Keratinocyte (primary cell): Measurements from ENCODE around the gene UBFD1. TPM values are rescaled to one million over a fixed set of nuclear protein-coding genes. Genes with fewer than 3 reads are reported as not detected.

ENCODE experiments used
- DNase-seq: peaks from one replicate; pipeline ENCODE4 v3.0.0-alpha.2; 2011; ENCODE audit warnings: low read depth, missing footprints, low spot score
- FAIRE-seq: peaks from 2 replicates; lab custom pipeline; 2011; peaks lifted over from hg19 to GRCh38; lab: Jason Lieb, UNC
- H2AFZ ChIP-seq: 2 replicates; pipeline ENCODE4 v1.6.0; 2012; ENCODE audit warnings: low read length, control low read depth, inconsistent platforms; ENCODE audit not compliant: control insufficient read depth
- H3K27ac ChIP-seq: 2 replicates; pipeline ENCODE4 v1.5.1; 2011; ENCODE audit warnings: low read length; ENCODE audit not compliant: control insufficient read depth, insufficient read depth
- H3K27me3 ChIP-seq: 3 replicates; pipeline ENCODE4 v1.6.0; 2011; ENCODE audit warnings: low read length; ENCODE audit not compliant: control insufficient read depth, insufficient read depth; ENCODE audit errors: extremely low read depth
- H3K36me3 ChIP-seq, 2 experiments: 2 replicates in 1 of 2; 3 replicates in 1 of 2; pipeline ENCODE4 v1.5.1; 2011; ENCODE audit warnings: low read length in 2 of 2, mild to moderate bottlenecking in 1 of 2; ENCODE audit not compliant: control insufficient read depth in 2 of 2, insufficient read depth in 2 of 2; ENCODE audit errors: extremely low read depth in 1 of 2
- H3K4me1 ChIP-seq: 3 replicates; pipeline ENCODE4 v1.5.1; 2011; ENCODE audit warnings: low read length; ENCODE audit not compliant: control insufficient read depth, insufficient read depth; ENCODE audit errors: extremely low read depth
- H3K4me2 ChIP-seq: 3 replicates; pipeline ENCODE4 v1.6.0; 2011; ENCODE audit warnings: low read depth, low read length; ENCODE audit not compliant: control insufficient read depth, insufficient read depth; ENCODE audit errors: extremely low read depth
- H3K4me3 ChIP-seq, 3 experiments: fragments of 200-600 bp in 1 of 3; sonication (generic) in 1 of 3; 2 replicates in 2 of 3; 3 replicates in 1 of 3; pipeline ENCODE4 v1.5.1; 2011 to 2016; ENCODE audit warnings: low read length in 3 of 3, mild to moderate bottlenecking in 3 of 3, control low read depth in 2 of 3, inconsistent platforms in 1 of 3, low read depth in 1 of 3, mixed read lengths in 1 of 3, mixed run types in 1 of 3, moderate library complexity in 1 of 3; ENCODE audit not compliant: control insufficient read depth in 2 of 3, insufficient read depth in 2 of 3; ENCODE audit errors: extremely low read depth in 1 of 3
- H3K79me2 ChIP-seq: 2 replicates; pipeline ENCODE4 v1.6.0; 2012; ENCODE audit warnings: low read length; ENCODE audit not compliant: control insufficient read depth, insufficient read depth
- H3K9ac ChIP-seq: 3 replicates; pipeline ENCODE4 v1.6.0; 2011; ENCODE audit warnings: low read length; ENCODE audit not compliant: control insufficient read depth, insufficient read depth; ENCODE audit errors: extremely low read depth
- H3K9me1 ChIP-seq: 3 replicates; pipeline ENCODE4 v1.6.0; 2011; ENCODE audit warnings: low read length; ENCODE audit not compliant: control insufficient read depth, insufficient read depth; ENCODE audit errors: extremely low read depth
- H3K9me3 ChIP-seq: 2 replicates; pipeline ENCODE4 v1.5.1; 2012; ENCODE audit warnings: low read depth, low read length; ENCODE audit not compliant: control insufficient read depth
- H4K20me1 ChIP-seq: 3 replicates; pipeline ENCODE4 v1.6.0; 2011; ENCODE audit warnings: low read length; ENCODE audit not compliant: control insufficient read depth, insufficient read depth; ENCODE audit errors: extremely low read depth
- EZH2 ChIP-seq: IDR thresholded peaks from one replicate; pipeline ENCODE4 v1.6.1; 2012; ENCODE audit warnings: inconsistent platforms, mild to moderate bottlenecking, low read length, moderate library complexity
- dilution Hi-C: fragments of 300-500 bp; cut with MboI; formaldehyde crosslinking; loops from one replicate; pipeline ENCODE4 v1.7.0; 2020; ENCODE audit warnings: low sequenced_read_pairs; ENCODE audit not compliant: extremely low pct_ligation_motif_present
- polyA plus RNA-seq, 5 experiments: library from polyadenylated mRNA; depleted of rRNA in 3 of 5; stranded (reverse) in 3 of 5; stranded (forward) in 1 of 5; unstranded in 1 of 5; fragments of >200 nt; gene quantifications; 1 replicate in 1 of 5; 2 replicates in 3 of 5; 3 replicates in 1 of 5; pipeline versions ENCODE4 v1.2.1 to v1.2.3, GENCODE V29; 2011 to 2012; ENCODE audit warnings: missing spikeins in 2 of 5, low read depth in 1 of 5, low replicate concordance in 1 of 5
- TF ChIP-seq, protein P1 (sequence below), 3 experiments: IDR thresholded peaks in 1 of 3; conservative IDR thresholded peaks in 1 of 3; optimal IDR thresholded peaks in 1 of 3; 2 replicates in 2 of 3; 3 replicates in 1 of 3; pipeline versions ENCODE3 to v1.5.1; 2011; ENCODE audit warnings: low read length in 3 of 3, mild to moderate bottlenecking in 3 of 3, moderate library complexity in 2 of 3, control low read depth in 1 of 3, inconsistent platforms in 1 of 3; ENCODE audit not compliant: insufficient read depth in 2 of 3; ENCODE audit errors: extremely low read depth in 1 of 3

The UBFD1 gene
- polyA plus RNA-seq, 1 donor (not counting 4 experiments of a cell fraction or from before 2014, with no cell fraction given): 36.3 TPM

DNA sequence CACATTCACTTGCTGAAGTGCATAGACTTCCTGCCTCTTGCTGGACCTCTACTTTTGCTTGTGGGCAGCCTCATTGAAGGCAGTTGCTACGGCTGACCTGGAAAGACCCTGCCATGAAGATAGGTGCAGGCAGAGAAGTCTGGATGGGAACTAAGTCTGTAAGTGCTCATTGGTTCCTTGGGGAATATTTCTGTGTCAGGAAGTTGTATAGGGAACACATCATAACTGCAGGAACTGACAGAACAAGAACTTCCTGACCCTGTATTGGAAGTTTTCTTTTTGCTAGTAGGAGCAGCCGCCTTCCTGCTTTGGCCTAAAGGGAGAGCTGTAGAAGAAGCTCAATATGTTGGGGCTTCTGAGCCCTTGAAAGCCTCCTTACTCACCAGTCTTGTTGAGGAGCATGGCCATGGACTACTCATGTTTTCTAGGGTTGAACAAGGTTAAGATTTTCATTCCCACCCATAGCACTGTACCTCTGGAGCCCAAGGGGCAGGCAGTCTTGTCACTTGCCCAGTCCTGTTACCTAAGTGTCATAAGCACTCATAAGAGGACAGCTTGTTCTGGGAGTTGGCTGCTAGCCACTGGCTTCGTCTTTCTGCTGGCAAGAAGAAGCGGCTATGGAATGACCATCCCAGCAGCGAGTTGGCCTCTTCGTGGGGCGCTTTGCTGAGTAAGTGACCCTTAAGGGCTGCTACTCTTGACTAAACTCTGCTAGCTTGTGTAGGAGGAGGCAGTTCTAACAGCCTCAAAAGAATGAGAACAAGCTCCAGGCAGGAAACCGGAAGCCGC is 7.2 kb downstream of the UBFD1 start:
- no peak overlapping the region for H3K27ac ChIP-seq
- no peak overlapping the region for H3K4me2 ChIP-seq
- peaks cover 10% of the 10 kb centered on the region for H3K79me2 ChIP-seq
- no peak for TF ChIP-seq EZH2
- TF ChIP-seq, protein P1, sequence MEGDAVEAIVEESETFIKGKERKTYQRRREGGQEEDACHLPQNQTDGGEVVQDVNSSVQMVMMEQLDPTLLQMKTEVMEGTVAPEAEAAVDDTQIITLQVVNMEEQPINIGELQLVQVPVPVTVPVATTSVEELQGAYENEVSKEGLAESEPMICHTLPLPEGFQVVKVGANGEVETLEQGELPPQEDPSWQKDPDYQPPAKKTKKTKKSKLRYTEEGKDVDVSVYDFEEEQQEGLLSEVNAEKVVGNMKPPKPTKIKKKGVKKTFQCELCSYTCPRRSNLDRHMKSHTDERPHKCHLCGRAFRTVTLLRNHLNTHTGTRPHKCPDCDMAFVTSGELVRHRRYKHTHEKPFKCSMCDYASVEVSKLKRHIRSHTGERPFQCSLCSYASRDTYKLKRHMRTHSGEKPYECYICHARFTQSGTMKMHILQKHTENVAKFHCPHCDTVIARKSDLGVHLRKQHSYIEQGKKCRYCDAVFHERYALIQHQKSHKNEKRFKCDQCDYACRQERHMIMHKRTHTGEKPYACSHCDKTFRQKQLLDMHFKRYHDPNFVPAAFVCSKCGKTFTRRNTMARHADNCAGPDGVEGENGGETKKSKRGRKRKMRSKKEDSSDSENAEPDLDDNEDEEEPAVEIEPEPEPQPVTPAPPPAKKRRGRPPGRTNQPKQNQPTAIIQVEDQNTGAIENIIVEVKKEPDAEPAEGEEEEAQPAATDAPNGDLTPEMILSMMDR (optimal IDR thresholded peaks at IDR 0.05 in 1 of 3, IDR thresholded peaks at IDR 0.05 in 1 of 3, conservative IDR thresholded peaks at IDR 0.05 in 1 of 3; ENCODE audit: extremely low read depth in 1 of 3, insufficient read depth in 2 of 3, low read length in 3 of 3): no peak
- H3K27me3 ChIP-seq: no peaks in the 10 kb centered on the region
- FAIRE-seq: no peak
- no peak overlapping the region for H3K4me3 ChIP-seq
- no peak for DNase-seq
- no peak overlapping the region for H3K9ac ChIP-seq
- no peak overlapping the region for H2AFZ ChIP-seq
- dilution Hi-C loops: no loop called here
- H3K9me1 ChIP-seq: no peaks in the 10 kb centered on the region
- H4K20me1 ChIP-seq: no peaks in the 10 kb centered on the region
- no peaks in the 10 kb centered on the region for H3K4me1 ChIP-seq
- H3K9me3 ChIP-seq: no peaks in the 10 kb centered on the region
- peaks cover 43 to 45% of the 10 kb centered on the region in 2 experiments for H3K36me3 ChIP-seq

DNA sequence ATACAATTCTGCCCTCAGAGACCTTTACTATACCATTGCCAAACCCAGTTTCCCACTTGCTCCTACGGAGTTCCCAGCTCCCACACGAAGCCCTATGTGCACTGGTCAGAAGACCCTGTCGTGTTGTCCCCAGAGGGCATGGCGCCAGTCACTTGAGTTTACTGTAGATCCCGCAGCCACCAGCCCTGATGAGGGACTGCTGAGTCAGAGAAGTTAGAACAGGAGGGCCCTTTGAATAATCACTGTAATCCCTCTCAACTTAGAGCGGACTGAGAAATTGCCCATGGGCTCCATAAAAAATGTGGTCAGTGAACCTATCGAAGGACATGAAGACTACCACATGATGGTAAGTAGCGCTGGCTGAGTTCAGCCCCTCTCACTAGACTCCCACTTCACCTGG is 9.2 kb downstream of the UBFD1 start:
- Histone ChIP-seq H3K79me2 (no peaks in the 10 kb centered on the region), H3K36me3 (peaks cover 49 to 54% of the 10 kb centered on the region in 2 experiments), H3K27me3 (no peaks in the 10 kb centered on the region), H3K4me3 (no peak overlapping the region), H2AFZ (no peak overlapping the region), H3K9me1 (no peaks in the 10 kb centered on the region), H3K9me3 (no peaks in the 10 kb centered on the region), H3K9ac (no peak overlapping the region), H3K4me2 (no peak overlapping the region), H3K4me1 (no peaks in the 10 kb centered on the region), H4K20me1 (no peaks in the 10 kb centered on the region), H3K27ac (no peak overlapping the region)
- DNase-seq (no peak), FAIRE-seq (no peak)
- dilution Hi-C loops: no loop called here
- TF ChIP-seq, protein P1 (optimal IDR thresholded peaks at IDR 0.05 in 1 of 3, IDR thresholded peaks at IDR 0.05 in 1 of 3, conservative IDR thresholded peaks at IDR 0.05 in 1 of 3; ENCODE audit: extremely low read depth in 1 of 3, insufficient read depth in 2 of 3, low read length in 3 of 3): no peak
- TF ChIP-seq EZH2: no peak
